Measurements from ENCODE around the gene SESN3.
A peak's percentile ranks its signal among the peaks of the same experiment; 100 is the strongest.
"Not testable (repeated sequence)": the region's sequence is repeated elsewhere in the genome, so short reads cannot be mapped to it uniquely, and the experiment has no call there.

SESN3 gene

GRCh38 chr11:95253141-95253540 lies 22.1 kb upstream of the SESN3 start:
- H2BK5ac ChIP-seq (ENCODE audit: low read depth, low read length, poor library complexity), result peak overlapping the region; percentile 83
- H3K4me2 ChIP-seq (ENCODE audit: low read length), result no peak overlapping the region
- H3K79me2 ChIP-seq (ENCODE audit: control insufficient read depth, insufficient read depth, low read length, poor library complexity), result peaks cover 1% of the 10 kb centered on the region
- H4K91ac ChIP-seq (ENCODE audit: low read depth, low read length), result peak overlapping the region; percentile 80
- no peak overlapping the region for H2AFZ ChIP-seq (ENCODE audit: insufficient read depth, low read length, poor library complexity)
- H3K23ac ChIP-seq (ENCODE audit: low read length), result no peak overlapping the region
- H4K12ac ChIP-seq (ENCODE audit: low read depth, low read length), result no peak overlapping the region
- H3K9ac ChIP-seq (ENCODE audit: low read length), result no peak overlapping the region
- H3K18ac ChIP-seq (ENCODE audit: low read length), result no peak overlapping the region
- H3K9me3 ChIP-seq (ENCODE audit: insufficient read depth, low read depth, low read length), result no peaks in the 10 kb centered on the region
- no peak overlapping the region for H3K4me3 ChIP-seq (ENCODE audit: low read depth, low read length)
- H2AK5ac ChIP-seq (ENCODE audit: low read length), result no peak overlapping the region
- DNase-seq, result no peak
- H4K8ac ChIP-seq (ENCODE audit: low read depth, low read length), result no peak overlapping the region
- peaks cover 11 to 23% of the 10 kb centered on the region in 2 experiments for H3K4me1 ChIP-seq (ENCODE audit: control insufficient read depth in 1 of 2, insufficient read depth in 2 of 2, low read length in 2 of 2)
- H3K27me3 ChIP-seq (ENCODE audit: insufficient read depth, low read length), result no peaks in the 10 kb centered on the region
- H3K14ac ChIP-seq (ENCODE audit: low read length), result peak overlapping the region; percentile 82
- WGBS (ENCODE audit: extremely low coverage, insufficient coverage, insufficient read length), result no CpG with 5 or more reads among the region's 2 CpGs
- no peak overlapping the region for H3K4ac ChIP-seq (ENCODE audit: low read depth, low read length)
- no peaks in the 10 kb centered on the region for H3K36me3 ChIP-seq (ENCODE audit: control insufficient read depth in 1 of 2, insufficient read depth in 2 of 2, low read length in 2 of 2)
- peaks cover 18% of the 10 kb centered on the region for H3K79me1 ChIP-seq (ENCODE audit: low read length)
- H3K27ac ChIP-seq (ENCODE audit: low read depth, low read length), result peak overlapping the region; percentile 65
- peak overlapping the region; percentile 97 for H2BK12ac ChIP-seq (ENCODE audit: low read length)
- peak overlapping the region; percentile 75 for H2BK120ac ChIP-seq (ENCODE audit: insufficient read depth, low read length, poor library complexity)

- no CpG with 5 or more reads among the region's 1 CpG for WGBS (ENCODE audit: extremely low coverage, insufficient coverage, insufficient read length)
- Histone ChIP-seq H4K12ac (ENCODE audit: low read depth, low read length) (no peak overlapping the region), H2BK120ac (ENCODE audit: insufficient read depth, low read length, poor library complexity) (no peak overlapping the region)
Measured at GRCh38 chr11:95252586-95252985, 21.6 kb upstream of the SESN3 start.

GRCh38 chr11:95251896-95252295 lies 20.9 kb upstream of the SESN3 start:
- H4K8ac ChIP-seq (ENCODE audit: low read depth, low read length); H4K12ac ChIP-seq (ENCODE audit: low read depth, low read length); H3K4me2 ChIP-seq (ENCODE audit: low read length); H3K79me2 ChIP-seq (ENCODE audit: control insufficient read depth, insufficient read depth, low read length, poor library complexity); H3K9me3 ChIP-seq (ENCODE audit: insufficient read depth, low read depth, low read length); H3K14ac ChIP-seq (ENCODE audit: low read length); H3K23ac ChIP-seq (ENCODE audit: low read length); H2AK5ac ChIP-seq (ENCODE audit: low read length); H2AFZ ChIP-seq (ENCODE audit: insufficient read depth, low read length, poor library complexity); H3K9ac ChIP-seq (ENCODE audit: low read length); H2BK12ac ChIP-seq (ENCODE audit: low read length); H3K4ac ChIP-seq (ENCODE audit: low read depth, low read length); H3K27me3 ChIP-seq (ENCODE audit: insufficient read depth, low read length); H3K18ac ChIP-seq (ENCODE audit: low read length); H3K36me3 ChIP-seq (ENCODE audit: control insufficient read depth in 1 of 2, insufficient read depth in 2 of 2, low read length in 2 of 2); H3K4me3 ChIP-seq (ENCODE audit: low read depth, low read length): not testable (repeated sequence)
- Histone ChIP-seq H4K91ac (ENCODE audit: low read depth, low read length) (peak overlapping the region; percentile 63), H3K79me1 (ENCODE audit: low read length) (peaks cover 17% of the 10 kb centered on the region), H2BK120ac (ENCODE audit: insufficient read depth, low read length, poor library complexity) (peak overlapping the region; percentile 82), H2BK5ac (ENCODE audit: low read depth, low read length, poor library complexity) (peak overlapping the region; percentile 89), H3K27ac (ENCODE audit: low read depth, low read length) (peak overlapping the region; percentile 65), H3K4me1 (ENCODE audit: control insufficient read depth in 1 of 2, insufficient read depth in 2 of 2, low read length in 2 of 2) (peaks cover 11 to 24% of the 10 kb centered on the region in 2 experiments)
- WGBS (ENCODE audit: extremely low coverage, insufficient coverage, insufficient read length), result no CpG with 5 or more reads among the region's 6 CpGs
- DNase-seq, result peak in 1 of 2 donors; percentile 22

More at GRCh38 chr11:95252586-95252985, 21.6 kb upstream of the SESN3 start:
- Histone ChIP-seq H3K4me2 (ENCODE audit: low read length) (no peak overlapping the region), H2AFZ (ENCODE audit: insufficient read depth, low read length, poor library complexity) (no peak overlapping the region), H2BK12ac (ENCODE audit: low read length) (no peak overlapping the region), H2AK5ac (ENCODE audit: low read length) (no peak overlapping the region), H3K4me1 (ENCODE audit: control insufficient read depth in 1 of 2, insufficient read depth in 2 of 2, low read length in 2 of 2) (peaks cover 11 to 24% of the 10 kb centered on the region in 2 experiments), H3K4ac (ENCODE audit: low read depth, low read length) (no peak overlapping the region), H3K27me3 (ENCODE audit: insufficient read depth, low read length) (no peaks in the 10 kb centered on the region), H3K4me3 (ENCODE audit: low read depth, low read length) (no peak overlapping the region), H3K18ac (ENCODE audit: low read length) (no peak overlapping the region), H4K91ac (ENCODE audit: low read depth, low read length) (no peak overlapping the region), H3K36me3 (ENCODE audit: control insufficient read depth in 1 of 2, insufficient read depth in 2 of 2, low read length in 2 of 2) (no peaks in the 10 kb centered on the region), H3K9ac (ENCODE audit: low read length) (no peak overlapping the region), H3K79me1 (ENCODE audit: low read length) (peaks cover 18% of the 10 kb centered on the region), H3K9me3 (ENCODE audit: insufficient read depth, low read depth, low read length) (no peaks in the 10 kb centered on the region), H4K8ac (ENCODE audit: low read depth, low read length) (no peak overlapping the region), H3K23ac (ENCODE audit: low read length) (no peak overlapping the region), H3K79me2 (ENCODE audit: control insufficient read depth, insufficient read depth, low read length, poor library complexity) (peaks cover 1% of the 10 kb centered on the region), H3K14ac (ENCODE audit: low read length) (no peak overlapping the region), H2BK5ac (ENCODE audit: low read depth, low read length, poor library complexity) (peak overlapping the region; percentile 54), H3K27ac (ENCODE audit: low read depth, low read length) (peak overlapping the region; percentile 65)
- peak in 1 of 2 donors; percentile 37 for DNase-seq

- Histone ChIP-seq H3K4me3 (ENCODE audit: low read depth, low read length) (no peak overlapping the region), H3K79me1 (ENCODE audit: low read length) (peaks cover 17% of the 10 kb centered on the region), H2AFZ (ENCODE audit: insufficient read depth, low read length, poor library complexity) (peak overlapping the region; percentile 75), H3K36me3 (ENCODE audit: control insufficient read depth in 1 of 2, insufficient read depth in 2 of 2, low read length in 2 of 2) (no peaks in the 10 kb centered on the region), H4K12ac (ENCODE audit: low read depth, low read length) (no peak overlapping the region), H2BK120ac (ENCODE audit: insufficient read depth, low read length, poor library complexity) (no peak overlapping the region), H4K8ac (ENCODE audit: low read depth, low read length) (no peak overlapping the region), H3K14ac (ENCODE audit: low read length) (no peak overlapping the region), H3K4ac (ENCODE audit: low read depth, low read length) (no peak overlapping the region), H3K79me2 (ENCODE audit: control insufficient read depth, insufficient read depth, low read length, poor library complexity) (peaks cover 1% of the 10 kb centered on the region), H4K91ac (ENCODE audit: low read depth, low read length) (peak overlapping the region; percentile 20), H3K23ac (ENCODE audit: low read length) (no peak overlapping the region), H3K27me3 (ENCODE audit: insufficient read depth, low read length) (no peaks in the 10 kb centered on the region), H3K4me2 (ENCODE audit: low read length) (no peak overlapping the region), H2BK12ac (ENCODE audit: low read length) (peak overlapping the region; percentile 46), H3K4me1 (ENCODE audit: control insufficient read depth in 1 of 2, insufficient read depth in 2 of 2, low read length in 2 of 2) (peaks cover 11 to 17% of the 10 kb centered on the region in 2 experiments), H3K27ac (ENCODE audit: low read depth, low read length) (no peak overlapping the region), H3K18ac (ENCODE audit: low read length) (peak overlapping the region; percentile 5), H3K9ac (ENCODE audit: low read length) (no peak overlapping the region), H2AK5ac (ENCODE audit: low read length) (peak overlapping the region; percentile 40), H2BK5ac (ENCODE audit: low read depth, low read length, poor library complexity) (peak overlapping the region; percentile 2), H3K9me3 (ENCODE audit: insufficient read depth, low read depth, low read length) (no peaks in the 10 kb centered on the region)
- WGBS (ENCODE audit: extremely low coverage, insufficient coverage, insufficient read length), result no CpG with 5 or more reads among the region's 4 CpGs
- no peak for DNase-seq
Measured at GRCh38 chr11:95248666-95249467, 17.9 kb upstream of the SESN3 start.
